Colonic mucosa (tissue), 4 donors: ENCODE measurements around the gene ROBO3. TPM values are rescaled to one million over a fixed set of nuclear protein-coding genes. Genes with fewer than 3 reads are reported as not detected.

Experiments
- DNase-seq: peaks from one replicate; pipeline ENCODE4 v3.0.0-alpha.2; 2020
- H3K27ac ChIP-seq: fragments of 200-600 bp; one replicate; pipeline ENCODE4 v1.8.0; 2021
- H3K27me3 ChIP-seq: fragments of 200-600 bp; one replicate; pipeline ENCODE4 v1.8.0; 2021
- H3K36me3 ChIP-seq: fragments of 200-600 bp; one replicate; pipeline ENCODE4 v1.8.0; 2021
- H3K4me1 ChIP-seq: fragments of 200-600 bp; one replicate; pipeline ENCODE4 v1.8.0; 2021; ENCODE audit warnings: mild to moderate bottlenecking
- H3K4me3 ChIP-seq: fragments of 200-600 bp; one replicate; pipeline ENCODE4 v1.8.0; 2021
- H3K9ac ChIP-seq, 2 donors: one replicate each; pipeline ENCODE4 v1.7.0; 2013; ENCODE audit warnings: control low read depth in 2 of 2, low read depth in 2 of 2, low read length in 2 of 2
- H3K9me3 ChIP-seq: fragments of 200-600 bp; one replicate; pipeline ENCODE4 v1.8.0; 2021
- CTCF ChIP-seq: fragments of 200-600 bp; IDR thresholded peaks from one replicate; pipeline ENCODE4 v1.8.0; 2022; ENCODE audit warnings: antibody characterized with exemption, mild to moderate bottlenecking
- intact Hi-C: fragments of 100-400 bp; cut with DNase I; formaldehyde crosslinking; loops from one replicate; pipeline ENCODE4 v1.14.1; 2022
- total RNA-seq, 2 donors: library from RNA; stranded (reverse); fragmentation: NEBNext Ultra II Directional in 1 of 2; extraction: Animal tissue kit (Norgen Biotek cat#: 25700) in 1 of 2; gene quantifications; one replicate each; pipeline ENCODE4 v1.2.1, GENCODE V29; 2021
- donor health status: healthy.
- donor health status: DM: no; HTN: no; CAD: no.
- donor health status: DM: no; HTN: no; CAD: no.

The ROBO3 gene
- total RNA-seq, 2 donors from 2014 or later: 7.8 to 8.0 TPM

GRCh38 chr11:124915541-124916369 is 50.5 kb downstream of the ROBO3 start:
- H3K9ac ChIP-seq: no peak overlapping the region
- no peak for TF ChIP-seq CTCF
- no peak overlapping the region for H3K4me3 ChIP-seq
- no peaks in the 10 kb centered on the region for H3K36me3 ChIP-seq
- H3K9me3 ChIP-seq: no peaks in the 10 kb centered on the region
- no peaks in the 10 kb centered on the region for H3K27me3 ChIP-seq
- no peak for DNase-seq
- intact Hi-C loops: no loop called here
- H3K27ac ChIP-seq: no peak overlapping the region
- no peaks in the 10 kb centered on the region for H3K4me1 ChIP-seq

GRCh38 chr11:124916370-124916710 is 51.1 kb downstream of the ROBO3 start:
- no peaks in the 10 kb centered on the region for H3K27me3 ChIP-seq
- H3K9ac ChIP-seq: no peak overlapping the region
- DNase-seq: no peak
- intact Hi-C loops: no loop called here
- H3K4me1 ChIP-seq: no peaks in the 10 kb centered on the region
- no peak for TF ChIP-seq CTCF
- no peaks in the 10 kb centered on the region for H3K36me3 ChIP-seq
- no peak overlapping the region for H3K4me3 ChIP-seq
- no peak overlapping the region for H3K27ac ChIP-seq
- no peaks in the 10 kb centered on the region for H3K9me3 ChIP-seq

GRCh38 chr11:124917115-124917637 is 51.9 kb downstream of the ROBO3 start:
- H3K9me3 ChIP-seq: no peaks in the 10 kb centered on the region
- intact Hi-C loops: no loop called here
- H3K27ac ChIP-seq: no peak overlapping the region
- no peak overlapping the region for H3K9ac ChIP-seq
- no peaks in the 10 kb centered on the region for H3K4me1 ChIP-seq
- H3K36me3 ChIP-seq: no peaks in the 10 kb centered on the region
- DNase-seq: no peak
- no peak overlapping the region for H3K4me3 ChIP-seq
- no peak for TF ChIP-seq CTCF
- H3K27me3 ChIP-seq: no peaks in the 10 kb centered on the region

GRCh38 chr11:124918950-124919349 is 53.7 kb downstream of the ROBO3 start, which contains the start of gene HEPN1:
Gene HEPN1 (plus strand): TSS chr11:124919250.
- Histone ChIP-seq H3K4me1 (no peaks in the 10 kb centered on the region), H3K9me3 (no peaks in the 10 kb centered on the region), H3K27me3 (no peaks in the 10 kb centered on the region), H3K4me3 (no peak within 1 kb of the TSS), H3K36me3 (no peaks in the 10 kb centered on the region), H3K27ac (no peak within 1 kb of the TSS), H3K9ac (no peak within 1 kb of the TSS)
- no peak for DNase-seq
- intact Hi-C loops: no loop called here
- no peak for TF ChIP-seq CTCF

GRCh38 chr11:124919898-124920297 is 54.7 kb downstream of the ROBO3 start:
- Histone ChIP-seq H3K27me3 (no peaks in the 10 kb centered on the region), H3K9me3 (no peaks in the 10 kb centered on the region), H3K4me1 (no peaks in the 10 kb centered on the region), H3K4me3 (no peak overlapping the region), H3K9ac (no peak overlapping the region), H3K27ac (no peak overlapping the region), H3K36me3 (no peaks in the 10 kb centered on the region)
- no peak for DNase-seq
- no peak for TF ChIP-seq CTCF
- intact Hi-C loops: no loop called here
